SH-SY5Y (cell line): ENCODE measurements around the gene HNRNPLL.

ENCODE experiments used
- GATA2 ChIP-seq: IDR thresholded peaks from 2 replicates; pipeline ENCODE4 v1.6.1; 2011; ENCODE audit warnings: mild to moderate bottlenecking, low read depth, low read length
- GATA3 ChIP-seq: IDR thresholded peaks from 2 replicates; pipeline ENCODE4 v1.6.1; 2011; ENCODE audit warnings: low read depth, mild to moderate bottlenecking, low read length, moderate library complexity

The HNRNPLL gene

GRCh38 chr2:38554973-38555595 is 47.6 kb downstream of the HNRNPLL start:
- TF ChIP-seq GATA2: no peak
- no peak for TF ChIP-seq GATA3

- TF ChIP-seq GATA3: no peak
- TF ChIP-seq GATA2: no peak
These were observed 49.2 kb downstream of the HNRNPLL start for GRCh38 chr2:38553554-38553953.

GRCh38 chr2:38552259-38552658 is 50.5 kb downstream of the HNRNPLL start:
- TF ChIP-seq GATA3 (no peak), GATA2 (no peak)

- no peak for TF ChIP-seq GATA3
These were observed 51.0 kb downstream of the HNRNPLL start for GRCh38 chr2:38551746-38552145.

- TF ChIP-seq GATA3 (no peak), GATA2 (no peak)
These were observed 51.6 kb downstream of the HNRNPLL start for GRCh38 chr2:38551171-38551570.

GRCh38 chr2:38549851-38550250 is 52.9 kb downstream of the HNRNPLL start:
- TF ChIP-seq GATA3 (no peak), GATA2 (no peak)

GRCh38 chr2:38549071-38549704 is 53.5 kb downstream of the HNRNPLL start:
- TF ChIP-seq GATA3 (no peak), GATA2 (no peak)

- no peak for TF ChIP-seq GATA3
- TF ChIP-seq GATA2: no peak
These were observed 54.9 kb downstream of the HNRNPLL start for GRCh38 chr2:38547791-38548190.

GRCh38 chr2:38546585-38546984 is 56.1 kb downstream of the HNRNPLL start:
- no peak for TF ChIP-seq GATA2
- no peak for TF ChIP-seq GATA3

- TF ChIP-seq GATA3 (no peak), GATA2 (no peak)
These were observed 56.7 kb downstream of the HNRNPLL start for GRCh38 chr2:38546064-38546463.

GRCh38 chr2:38540580-38541286 is 62.0 kb downstream of the HNRNPLL start:
- TF ChIP-seq GATA3 (no peak), GATA2 (no peak)

- TF ChIP-seq GATA2: no peak
These were observed 63.6 kb downstream of the HNRNPLL start for GRCh38 chr2:38539086-38539485.

GRCh38 chr2:38537937-38538525 is 64.7 kb downstream of the HNRNPLL start:
- no peak for TF ChIP-seq GATA2
- TF ChIP-seq GATA3: no peak

GRCh38 chr2:38535744-38536506 is 66.8 kb downstream of the HNRNPLL start:
- no peak for TF ChIP-seq GATA2
- TF ChIP-seq GATA3: no peak
